HG03378 (cell line): ENCODE data around the gene SLC25A21.
"Not testable (repeated sequence)": the region's sequence is repeated elsewhere in the genome, so short reads cannot be mapped to it uniquely, and the experiment has no call there.

Experiments used
- ATAC-seq: cut with Tn5 transposase; IDR thresholded peaks from one replicate; pipeline ENCODE4 v1.9.1; 2021; ENCODE audit warnings: mild to moderate bottlenecking, moderate library complexity; ENCODE audit not compliant: unreplicated experiment

The SLC25A21 gene

GRCh38 chr14:37093364-37093763 is 79.0 kb downstream of the SLC25A21 start:
- no peak for ATAC-seq

- ATAC-seq, result no peak
These were observed 80.8 kb downstream of the SLC25A21 start for GRCh38 chr14:37091651-37092050.

- ATAC-seq, result no peak
These were observed 82.4 kb downstream of the SLC25A21 start for GRCh38 chr14:37090026-37090425.

GRCh38 chr14:37089410-37089809 is 83.0 kb downstream of the SLC25A21 start:
- ATAC-seq, result no peak

DNA sequence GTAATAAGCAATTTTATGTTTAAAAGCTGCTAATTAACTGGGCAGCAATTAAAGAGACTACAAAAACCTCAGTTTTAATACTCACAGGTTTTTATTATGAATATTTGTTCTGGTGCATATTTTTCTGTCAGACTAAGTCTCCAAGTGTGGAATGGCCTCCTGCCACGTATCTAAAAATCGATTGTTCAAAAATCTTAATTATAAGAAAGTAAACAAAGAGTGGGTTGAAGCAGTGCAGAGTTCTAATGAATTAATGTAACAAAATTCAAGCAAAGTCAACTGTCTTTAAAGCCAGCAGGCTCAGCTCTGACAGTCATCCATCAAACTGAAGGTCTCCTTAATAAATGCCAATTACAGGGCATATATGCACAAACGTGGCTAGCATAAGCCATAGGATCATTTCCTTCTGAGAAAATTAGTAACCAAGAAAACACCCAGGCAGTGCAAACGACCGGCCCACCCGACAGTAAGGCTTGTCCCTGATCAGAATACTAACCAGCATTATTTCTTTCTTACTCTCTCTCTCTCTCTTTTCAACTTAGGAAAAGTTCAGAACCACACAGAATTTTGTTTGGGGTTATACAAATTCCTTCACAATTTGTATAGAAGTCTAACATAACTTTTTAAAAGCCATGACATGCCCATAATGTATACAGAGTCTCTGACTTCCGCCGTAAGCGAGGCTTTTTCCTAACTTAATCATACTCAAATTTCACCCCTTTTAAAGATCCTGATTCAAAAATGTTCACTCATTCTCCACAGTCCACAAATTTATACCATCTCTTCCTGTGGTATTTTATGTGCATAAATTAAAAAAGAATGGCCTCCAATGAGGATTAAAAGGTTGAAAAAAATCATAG is 83.8 kb downstream of the SLC25A21 start:
- ATAC-seq, result no peak

- ATAC-seq, result no peak
These were observed 84.9 kb downstream of the SLC25A21 start for GRCh38 chr14:37087520-37087919.

DNA sequence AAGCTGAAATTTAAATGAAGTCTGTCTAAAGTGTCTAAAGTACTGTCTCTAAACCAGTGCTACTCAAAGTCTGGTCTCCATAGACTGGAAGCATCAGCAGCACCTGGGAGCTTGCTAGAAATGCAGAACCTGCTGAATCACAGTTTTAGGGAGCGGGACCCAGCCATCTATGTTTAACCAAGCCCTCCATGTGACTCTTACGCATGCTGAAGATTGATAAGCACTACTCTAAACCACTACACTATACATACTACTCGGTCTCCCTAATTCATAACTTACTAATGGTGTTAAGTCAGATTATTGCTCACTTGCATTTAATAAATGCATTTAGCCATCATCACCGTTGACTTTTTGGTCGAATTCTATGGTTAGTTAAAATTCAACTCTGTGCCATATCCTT is 88.8 kb downstream of the SLC25A21 start:
- ATAC-seq, result no peak

GRCh38 chr14:37082449-37082848 is 90.0 kb downstream of the SLC25A21 start:
- no peak for ATAC-seq

DNA sequence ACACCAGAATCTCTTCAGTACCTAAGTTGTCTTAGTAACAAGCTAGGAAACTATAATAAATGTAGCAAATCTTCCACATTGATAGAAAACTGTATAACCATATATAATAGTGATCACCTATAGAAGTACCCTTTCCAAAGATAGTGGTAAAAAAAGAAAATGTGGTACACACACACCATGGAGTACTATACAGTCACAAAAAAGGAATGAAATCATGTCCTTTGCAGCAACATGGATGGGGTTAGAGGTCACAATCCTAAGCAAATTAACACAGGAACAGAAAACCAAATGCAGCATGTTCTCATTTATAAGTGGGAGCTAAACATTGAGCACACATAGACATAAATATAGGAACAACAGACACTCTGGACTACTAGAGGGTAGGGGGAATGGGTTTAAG is 90.5 kb downstream of the SLC25A21 start:
- no peak for ATAC-seq

GRCh38 chr14:37081218-37081617 is 91.2 kb downstream of the SLC25A21 start:
- no peak for ATAC-seq

GRCh38 chr14:37078131-37078530 is 94.3 kb downstream of the SLC25A21 start:
- ATAC-seq, result no peak

GRCh38 chr14:37074320-37074719 is 98.1 kb downstream of the SLC25A21 start:
- ATAC-seq, result not testable (repeated sequence)

GRCh38 chr14:37063467-37064240 is 108.8 kb downstream of the SLC25A21 start:
- no peak for ATAC-seq

DNA sequence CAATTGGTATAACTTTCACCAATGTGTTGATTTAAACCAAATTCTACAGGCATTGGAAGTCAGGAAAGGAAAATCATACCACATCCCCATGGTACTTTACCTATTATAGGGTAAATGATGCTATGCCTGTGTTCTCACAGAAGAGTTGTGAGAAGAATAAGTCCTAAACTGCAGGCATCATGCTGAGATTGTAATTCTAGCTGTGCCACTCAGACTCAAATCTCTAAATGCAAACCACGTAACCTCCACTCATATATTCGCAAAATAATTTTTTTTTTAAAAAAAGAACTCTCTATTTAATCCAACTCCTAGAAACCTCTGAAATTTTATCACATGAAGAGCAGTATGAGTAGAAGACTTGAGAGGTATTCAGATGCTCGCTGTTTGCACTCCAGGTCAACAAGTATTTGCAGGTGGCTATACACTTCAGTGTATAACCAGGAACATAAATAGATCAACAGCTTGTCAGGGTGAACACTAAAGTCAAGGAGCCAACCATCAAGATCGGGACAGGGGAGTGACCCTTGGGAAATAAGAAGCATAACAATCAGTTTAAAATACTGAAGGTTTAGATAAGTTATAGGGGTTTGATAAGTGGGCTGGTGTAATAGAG is 110.1 kb downstream of the SLC25A21 start:
- ATAC-seq, result no peak

DNA sequence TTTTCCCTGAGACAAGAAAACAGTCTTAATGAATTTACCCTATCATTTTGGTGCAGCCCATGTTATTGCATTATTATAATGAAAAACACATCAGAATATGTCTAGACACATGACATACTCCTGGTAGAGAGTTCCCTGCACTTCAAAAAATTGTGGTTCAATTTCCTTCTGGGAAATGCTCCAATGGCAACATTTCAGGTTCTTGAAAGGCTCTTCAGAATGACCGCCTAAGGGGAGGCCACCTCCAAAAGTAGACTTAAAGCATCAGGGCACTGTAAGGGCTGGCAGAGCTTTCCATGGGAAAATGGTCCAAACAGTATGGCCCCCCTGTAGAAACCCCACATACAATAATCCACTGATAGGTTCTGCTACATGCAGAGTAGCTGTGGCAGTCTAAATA is 110.7 kb downstream of the SLC25A21 start:
- no peak for ATAC-seq

- ATAC-seq, result no peak
These were observed 111.7 kb downstream of the SLC25A21 start for GRCh38 chr14:37060496-37061260.

DNA sequence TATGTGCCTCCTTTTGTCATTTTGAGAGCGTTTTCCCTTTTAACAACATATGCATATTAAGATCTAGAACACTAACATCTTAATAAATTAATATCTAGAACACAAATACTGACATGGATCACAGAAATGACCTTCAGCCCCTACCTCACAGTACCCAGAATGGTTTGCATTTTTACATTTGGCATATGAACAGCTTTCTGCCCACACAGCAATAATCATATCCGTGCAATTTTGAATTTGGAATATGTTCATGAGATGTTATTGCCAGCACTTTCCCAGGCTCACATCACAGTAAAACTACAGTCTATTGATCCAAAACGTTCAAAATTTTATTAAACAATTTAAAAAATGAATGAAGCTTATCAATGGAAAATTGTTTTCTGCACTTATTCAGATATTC is 114.6 kb downstream of the SLC25A21 start:
- no peak for ATAC-seq

DNA sequence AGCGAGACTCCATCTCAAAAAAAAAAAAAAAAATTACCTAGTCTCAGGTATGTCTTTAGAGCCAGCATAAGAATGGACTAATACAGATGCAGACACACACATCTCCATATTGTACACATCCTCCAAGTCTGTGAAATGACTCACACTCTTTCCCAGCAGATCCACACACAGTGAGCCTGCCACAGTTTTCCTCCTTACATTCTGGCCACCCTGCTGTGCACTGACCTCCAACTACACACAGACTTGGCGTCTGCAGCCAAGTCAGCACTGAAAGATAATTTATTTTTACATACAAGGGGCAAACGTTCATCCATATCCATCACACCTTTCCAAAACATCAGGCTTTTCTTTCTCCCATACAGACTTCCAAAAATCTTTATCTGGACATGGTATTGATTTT is 115.9 kb downstream of the SLC25A21 start:
- no peak for ATAC-seq

GRCh38 chr14:37054869-37055268 is 117.5 kb downstream of the SLC25A21 start:
- no peak for ATAC-seq

DNA sequence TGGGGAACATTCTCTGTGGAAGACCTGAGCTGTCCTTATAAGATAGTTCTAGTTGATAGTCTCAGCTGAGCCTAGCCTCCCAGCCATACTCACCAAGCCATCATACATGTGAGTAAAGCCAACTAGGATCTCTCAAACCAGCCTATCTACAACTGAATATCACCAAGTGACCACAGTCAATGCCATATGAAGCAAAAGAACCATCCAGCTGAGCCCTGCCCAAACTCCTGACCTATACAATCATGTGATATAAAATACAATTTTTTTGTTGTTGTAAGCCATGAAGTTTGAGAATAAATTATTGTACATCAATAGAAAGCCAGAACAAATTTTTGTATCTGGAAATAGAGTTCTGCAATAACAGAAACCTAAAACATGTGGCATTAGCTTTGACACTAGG is 118.3 kb downstream of the SLC25A21 start:
- no peak for ATAC-seq

DNA sequence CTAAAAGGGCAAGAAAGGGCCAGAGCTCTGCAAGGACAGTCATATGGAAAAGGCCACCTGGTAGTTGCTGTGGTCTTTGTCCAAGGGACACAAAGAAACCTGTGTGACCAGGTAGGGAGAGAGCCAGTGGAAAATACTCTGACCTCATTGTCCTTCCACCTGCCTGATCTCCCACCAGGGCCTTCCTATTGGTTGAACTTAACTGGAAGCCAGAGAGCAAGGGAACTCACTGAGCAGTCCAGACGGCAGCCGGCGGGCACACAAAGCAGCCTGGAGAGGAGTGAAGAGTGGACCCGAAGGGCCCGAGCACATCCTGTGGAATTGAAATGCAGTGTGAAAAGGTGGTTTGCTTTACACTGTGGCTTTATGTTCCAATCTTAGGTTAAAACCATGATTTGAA is 120.7 kb downstream of the SLC25A21 start:
- ATAC-seq, result no peak
